Omental fat pad (tissue), 4 donors: ENCODE results near the gene ZNF181. TPM values are rescaled to one million over a fixed set of nuclear protein-coding genes. Genes with fewer than 3 reads are reported as not detected.

ENCODE experiments used
- ATAC-seq: fragments of 150-250 bp; one replicate; pipeline ENCODE4 v1.9.1; 2016; ENCODE audit warnings: mild to moderate bottlenecking, moderate library complexity; ENCODE audit not compliant: low FRiP score
- DNase-seq: peaks from one replicate; pipeline ENCODE4 v3.0.0-alpha.2; 2019; ENCODE audit warnings: low spot score
- CTCF ChIP-seq, 3 donors: fragments of 450-650 bp; IDR thresholded peaks; one replicate each; pipeline ENCODE4 v1.5.1; 2016 to 2017; ENCODE audit warnings: antibody characterized with exemption in 3 of 3, mild to moderate bottlenecking in 3 of 3, moderate library complexity in 2 of 3
- total RNA-seq, 4 donors: library from RNA; depleted of rRNA; stranded (reverse); fragments of >200 nt; gene quantifications; one replicate each; pipeline ENCODE4 v1.1.0, GENCODE V29; 2016

Gene ZNF181
- total RNA-seq, 4 donors from 2014 or later: 8.3 to 34.8 (median 17.6) TPM

DNA sequence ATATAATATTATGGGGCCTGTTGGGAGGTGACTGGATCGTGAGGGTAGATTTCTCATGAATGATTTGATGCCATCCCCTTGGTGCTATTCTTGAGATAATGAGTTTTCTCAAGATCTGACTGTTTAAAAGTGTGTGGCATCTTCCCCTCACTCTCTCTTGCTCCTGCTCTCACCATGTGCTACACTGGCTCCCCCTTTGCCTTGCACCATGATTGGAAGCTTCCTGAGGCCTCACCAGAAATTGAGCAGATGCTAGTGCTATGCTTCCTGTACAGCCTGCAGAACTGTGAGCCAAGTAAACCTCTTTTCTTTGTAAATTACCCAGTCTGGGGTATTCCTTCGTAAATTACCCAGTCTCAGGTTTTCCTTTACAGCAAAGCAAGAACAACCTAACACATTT lies 40.8 kb downstream of the ZNF181 start:
- no peak for TF ChIP-seq CTCF (IDR thresholded peaks at IDR 0.05)
- ATAC-seq (no peak), DNase-seq (no peak)

DNA sequence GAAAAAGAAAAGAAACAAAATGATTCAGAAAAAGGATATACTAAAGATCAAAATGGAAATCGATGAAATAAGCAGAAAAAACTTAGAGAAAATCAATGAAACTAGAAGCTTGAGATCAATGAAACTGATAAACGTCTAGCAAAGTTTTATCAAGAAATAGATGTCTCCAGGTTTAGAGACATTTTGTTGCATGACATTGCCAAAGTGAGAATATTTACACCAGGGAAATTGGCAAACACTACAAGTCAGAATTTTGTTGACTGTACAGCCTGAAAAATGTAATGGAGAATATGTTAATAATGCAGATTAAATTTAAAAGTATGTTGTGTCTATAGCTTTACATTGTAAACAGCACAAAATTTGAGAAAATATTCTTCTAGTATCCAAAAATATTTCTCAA lies 44.3 kb downstream of the ZNF181 start:
- no peak for TF ChIP-seq CTCF (IDR thresholded peaks at IDR 0.05)
- DNase-seq (no peak), ATAC-seq (no peak)

GRCh38 chr19:34779652-34780051 lies 45.6 kb downstream of the ZNF181 start:
- ATAC-seq (no peak), DNase-seq (no peak)
- no peak for TF ChIP-seq CTCF (IDR thresholded peaks at IDR 0.05)

- no peak for ATAC-seq
- DNase-seq: no peak
- TF ChIP-seq CTCF (IDR thresholded peaks at IDR 0.05): no peak
These were observed 52.2 kb downstream of the ZNF181 start for GRCh38 chr19:34786236-34786635.

- TF ChIP-seq CTCF (IDR thresholded peaks at IDR 0.05): no peak
- no peak for ATAC-seq
- no peak for DNase-seq
These were observed 53.2 kb downstream of the ZNF181 start for GRCh38 chr19:34787059-34787824.

DNA sequence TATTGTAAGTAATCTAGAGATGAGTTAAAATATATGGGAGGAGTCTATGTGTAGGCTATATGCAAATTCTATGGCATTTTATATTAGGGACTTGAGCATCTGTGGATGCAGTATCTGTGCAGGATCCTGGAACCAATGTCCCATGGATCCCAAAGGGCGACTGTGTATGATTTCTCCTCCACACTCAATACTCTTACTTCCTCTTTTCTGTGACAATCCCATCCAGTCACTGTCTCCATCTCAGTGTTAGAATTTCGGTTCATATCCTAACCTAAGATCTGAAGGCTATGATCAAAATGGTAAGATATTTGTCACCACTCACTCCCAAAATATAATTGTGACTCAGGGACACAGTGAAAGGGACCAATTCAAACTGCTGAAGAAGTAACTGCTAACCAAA lies 54.0 kb downstream of the ZNF181 start:
- no peak for DNase-seq
- no peak for ATAC-seq
- no peak for TF ChIP-seq CTCF (IDR thresholded peaks at IDR 0.05)

DNA sequence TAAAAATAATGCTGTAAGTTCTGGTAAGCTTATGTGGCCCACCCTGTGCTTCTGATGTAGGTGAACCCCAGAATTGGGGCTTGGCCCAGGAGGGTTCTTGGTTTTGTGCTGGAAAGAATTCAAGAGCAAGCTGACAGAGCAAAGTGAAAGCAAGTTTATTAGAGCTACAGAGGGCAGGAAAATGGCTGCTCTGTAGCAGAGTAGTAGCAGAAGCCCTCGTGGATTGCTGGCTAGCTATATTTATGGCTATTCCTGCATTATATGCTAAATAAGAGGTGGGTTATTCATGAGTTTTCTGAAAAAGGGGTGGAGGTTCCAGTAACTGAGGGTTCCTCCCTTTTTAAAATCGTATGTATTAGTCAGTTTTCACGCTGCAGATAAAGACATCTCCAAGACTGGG lies 59.5 kb downstream of the ZNF181 start:
- ATAC-seq (peak; percentile 23), DNase-seq (no peak)
- TF ChIP-seq CTCF (IDR thresholded peaks at IDR 0.05): no peak
